VCaP (cell line): ENCODE data around the gene ATF6B.

Source experiments
- H3K27ac ChIP-seq: fragments of 450-650 bp; 2 replicates; pipeline ENCODE4 v1.5.1; 2017
- TF ChIP-seq, protein P1 (sequence below): fragments of 450-650 bp; conservative IDR thresholded peaks from 2 replicates; pipeline ENCODE4 v1.5.1; 2017; ENCODE audit warnings: mild to moderate bottlenecking, moderate library complexity

Gene ATF6B

DNA sequence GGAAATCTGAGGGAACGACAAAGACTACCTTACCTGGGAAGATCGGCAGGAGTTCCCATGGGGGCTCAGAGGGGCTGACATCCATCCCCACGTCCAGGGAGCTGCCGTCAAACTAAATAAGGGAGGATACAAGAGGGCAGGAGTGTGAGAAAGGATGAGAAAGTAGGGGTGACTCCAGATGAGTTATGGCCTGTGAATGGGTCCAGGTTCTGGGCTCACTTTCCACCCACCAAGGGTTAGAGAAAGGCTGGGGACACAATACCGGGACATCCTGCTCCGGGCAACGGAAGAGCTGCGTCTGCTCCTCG lies 683 bp downstream of the ATF6B start:
- TF ChIP-seq, protein P1, sequence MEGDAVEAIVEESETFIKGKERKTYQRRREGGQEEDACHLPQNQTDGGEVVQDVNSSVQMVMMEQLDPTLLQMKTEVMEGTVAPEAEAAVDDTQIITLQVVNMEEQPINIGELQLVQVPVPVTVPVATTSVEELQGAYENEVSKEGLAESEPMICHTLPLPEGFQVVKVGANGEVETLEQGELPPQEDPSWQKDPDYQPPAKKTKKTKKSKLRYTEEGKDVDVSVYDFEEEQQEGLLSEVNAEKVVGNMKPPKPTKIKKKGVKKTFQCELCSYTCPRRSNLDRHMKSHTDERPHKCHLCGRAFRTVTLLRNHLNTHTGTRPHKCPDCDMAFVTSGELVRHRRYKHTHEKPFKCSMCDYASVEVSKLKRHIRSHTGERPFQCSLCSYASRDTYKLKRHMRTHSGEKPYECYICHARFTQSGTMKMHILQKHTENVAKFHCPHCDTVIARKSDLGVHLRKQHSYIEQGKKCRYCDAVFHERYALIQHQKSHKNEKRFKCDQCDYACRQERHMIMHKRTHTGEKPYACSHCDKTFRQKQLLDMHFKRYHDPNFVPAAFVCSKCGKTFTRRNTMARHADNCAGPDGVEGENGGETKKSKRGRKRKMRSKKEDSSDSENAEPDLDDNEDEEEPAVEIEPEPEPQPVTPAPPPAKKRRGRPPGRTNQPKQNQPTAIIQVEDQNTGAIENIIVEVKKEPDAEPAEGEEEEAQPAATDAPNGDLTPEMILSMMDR, result no peak
- H3K27ac ChIP-seq, result peak overlapping the region; percentile 80

DNA sequence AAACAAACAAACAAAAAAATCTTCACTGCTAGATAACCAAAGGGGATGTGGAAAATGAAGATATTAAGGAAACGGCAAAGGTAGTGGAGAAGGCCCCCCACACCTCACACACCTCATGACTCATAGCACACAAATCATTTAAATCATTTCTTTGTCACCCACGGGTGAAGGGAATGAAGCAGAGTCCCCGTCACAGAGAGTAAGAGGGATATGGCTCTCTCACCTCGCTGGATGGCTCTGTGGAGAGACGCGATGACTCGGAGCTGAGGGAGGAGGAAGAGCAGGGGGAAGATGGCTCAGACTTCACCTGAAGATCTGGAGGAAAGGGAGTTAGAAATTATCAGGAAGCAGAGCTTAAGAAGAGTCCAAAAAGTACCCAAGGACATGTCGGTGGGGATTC lies 1.2 kb downstream of the ATF6B start:
- H3K27ac ChIP-seq, result peak overlapping the region; percentile 80; the same call in 1 of the 2 replicates

DNA sequence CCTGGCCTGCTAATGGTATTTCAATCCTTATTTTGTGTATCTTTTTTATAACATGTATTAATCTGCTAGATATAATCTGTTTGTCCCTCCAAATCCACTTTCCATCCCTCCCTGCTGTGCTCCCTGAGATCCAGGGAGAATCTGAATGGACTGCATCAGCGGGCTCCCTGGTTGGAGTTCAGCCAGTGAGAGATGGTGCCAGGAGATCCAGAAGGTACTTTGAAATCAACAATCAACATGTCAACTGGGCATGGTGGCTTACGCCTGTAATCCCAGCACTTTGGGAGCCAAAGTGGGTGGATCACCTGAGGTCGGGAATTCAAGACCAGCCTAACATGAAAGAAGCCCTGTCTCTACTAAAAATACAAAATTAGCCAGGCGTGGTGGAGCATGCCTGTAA lies 4.4 kb downstream of the ATF6B start:
- TF ChIP-seq, protein P1, result no peak
- no peak overlapping the region for H3K27ac ChIP-seq

More for the DNA sequence above, 1.2 kb downstream of the ATF6B start:
- TF ChIP-seq, protein P1, result no peak

DNA sequence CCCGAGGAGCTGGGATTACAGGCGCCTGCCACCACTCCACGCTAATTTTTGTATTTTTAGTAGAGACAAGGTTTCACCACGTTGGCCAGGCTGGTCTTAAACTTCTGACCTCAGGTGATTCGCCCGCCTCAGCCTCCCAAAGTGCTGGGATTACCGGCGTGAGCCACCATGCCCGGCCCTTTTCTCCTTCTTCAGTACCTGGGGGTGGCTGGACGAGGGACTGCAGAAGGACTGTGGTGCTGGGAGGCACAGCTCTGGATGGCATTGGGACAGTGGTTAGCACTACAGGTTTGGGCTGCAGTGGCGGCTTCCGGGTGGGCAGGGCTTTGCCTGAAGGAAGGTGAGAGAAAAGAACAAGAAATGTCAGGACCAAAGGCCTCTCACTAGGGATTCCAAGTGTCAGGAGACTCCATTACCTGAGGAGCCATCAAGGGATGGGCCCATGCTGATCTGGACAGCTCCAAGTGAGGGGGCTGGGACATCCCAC lies 7.4 kb downstream of the ATF6B start:
- H3K27ac ChIP-seq, result no peak overlapping the region
- TF ChIP-seq, protein P1, result no peak

DNA sequence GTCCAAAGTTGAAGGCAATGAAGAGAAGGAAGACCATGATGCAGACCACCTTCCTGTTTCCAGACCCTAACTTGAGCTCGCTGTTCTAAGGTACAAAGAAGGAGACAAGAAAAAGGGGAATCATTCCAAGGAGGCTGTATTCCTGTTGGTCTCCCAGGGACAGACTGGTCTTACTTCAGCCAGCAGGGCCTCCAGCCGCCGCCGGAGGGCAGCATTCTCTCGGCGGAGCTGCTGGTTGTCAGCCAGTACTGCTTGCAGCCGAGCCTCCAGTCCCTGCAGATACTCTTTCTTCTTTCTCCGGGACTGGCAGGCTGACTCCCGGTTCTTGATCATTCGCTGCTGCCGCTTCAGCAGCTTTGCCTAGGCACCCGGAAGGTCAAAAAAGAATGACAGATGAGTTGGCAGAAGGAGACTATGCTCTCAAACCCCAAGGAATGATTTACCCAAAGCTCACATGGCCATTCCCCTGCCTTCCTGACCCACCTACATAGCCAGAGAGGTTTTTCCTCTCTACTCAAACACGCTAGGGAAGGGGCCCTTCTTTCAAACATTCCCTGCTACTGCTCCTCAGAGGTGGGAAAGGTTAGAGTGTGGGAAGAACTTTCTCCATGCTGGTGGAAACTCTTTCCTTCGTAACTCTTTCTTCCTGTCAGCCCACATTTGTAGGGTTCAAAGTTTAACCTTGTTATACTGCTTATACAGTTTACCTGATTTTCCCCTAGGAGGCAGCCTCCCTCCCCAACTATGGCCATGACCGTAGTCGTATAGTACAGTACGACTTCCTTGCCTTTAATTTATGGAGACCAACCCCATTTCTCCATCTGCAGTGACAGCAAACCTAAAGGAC lies 9.0 kb downstream of the ATF6B start:
- H3K27ac ChIP-seq, result no peak overlapping the region
- TF ChIP-seq, protein P1, result peak; percentile 95

DNA sequence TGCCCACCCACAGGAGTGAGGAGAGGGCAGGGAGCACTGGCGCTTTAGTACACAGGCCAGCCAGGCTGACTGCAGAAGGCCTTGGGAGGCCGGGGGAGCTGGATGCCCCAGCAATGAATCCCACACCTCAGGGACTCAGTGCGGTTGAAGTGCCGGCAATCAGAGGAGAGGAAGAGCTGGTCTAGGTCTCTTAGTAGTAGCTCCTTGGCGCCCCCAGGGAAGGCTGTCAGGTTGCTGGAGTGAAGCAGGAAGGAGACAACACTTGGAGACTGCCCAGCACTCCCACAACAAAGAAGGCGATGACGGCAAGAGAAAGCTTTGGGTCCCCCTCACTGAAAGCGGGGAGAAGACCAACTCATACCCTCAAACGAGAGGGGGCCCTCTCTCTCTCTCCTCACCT lies 10.6 kb downstream of the ATF6B start:
- no peak overlapping the region for H3K27ac ChIP-seq
- TF ChIP-seq, protein P1, result no peak

DNA sequence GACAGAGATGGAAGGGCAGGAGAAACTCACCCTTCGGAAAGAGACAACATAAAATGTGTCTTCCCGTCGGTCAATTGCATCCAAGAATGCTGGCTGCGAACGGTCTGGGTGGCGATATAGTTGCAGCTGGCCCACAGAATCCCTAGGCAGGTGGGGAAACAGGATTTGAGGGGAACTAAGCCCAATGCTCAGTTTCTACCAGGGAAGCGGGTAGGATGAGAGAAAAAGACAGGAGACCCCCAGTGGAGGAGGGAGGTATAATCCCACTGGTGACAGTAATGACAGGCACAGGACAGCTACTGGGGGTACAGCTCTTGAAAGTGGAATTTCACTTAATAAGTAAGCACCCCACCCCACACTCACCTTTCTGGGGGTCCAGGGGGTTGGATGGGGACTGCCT lies 11.4 kb downstream of the ATF6B start:
- TF ChIP-seq, protein P1, result peak; percentile 55
- H3K27ac ChIP-seq, result no peak overlapping the region
